Ascending aorta (tissue), 2 donors: Measurements from ENCODE around the gene CD3D. TPM values are rescaled to one million over a fixed set of nuclear protein-coding genes. Genes with fewer than 3 reads are reported as not detected.

Experiments
- DNase-seq, 2 donors: peaks; one replicate each; pipeline ENCODE4 v3.0.0-alpha.2; 2019; ENCODE audit warnings: low spot score in 2 of 2
- H3K27ac ChIP-seq, 2 donors: fragments of 200-600 bp; sonication (generic); one replicate each; pipeline ENCODE4 v1.5.1; 2016 to 2017; ENCODE audit warnings: mild to moderate bottlenecking in 1 of 2
- H3K27me3 ChIP-seq: fragments of 200-600 bp; sonication (generic); one replicate; pipeline ENCODE4 v1.5.1; 2017
- H3K36me3 ChIP-seq, 2 donors: fragments of 200-600 bp; sonication (generic); one replicate each; pipeline ENCODE4 v1.5.1; 2016
- H3K4me1 ChIP-seq, 2 donors: fragments of 200-600 bp; sonication (generic); one replicate each; pipeline ENCODE4 v1.5.1; 2016 to 2017; ENCODE audit warnings: mild to moderate bottlenecking in 1 of 2
- H3K4me3 ChIP-seq, 2 donors: fragments of 200-600 bp; sonication (generic); one replicate each; pipeline ENCODE4 v1.5.1; 2016 to 2017; ENCODE audit warnings: mild to moderate bottlenecking in 1 of 2
- H3K9me3 ChIP-seq, 2 donors: fragments of 200-600 bp; sonication (generic); one replicate each; pipeline ENCODE4 v1.5.1; 2016
- CTCF ChIP-seq, 3 experiments: fragments of 200-600 bp in 2 of 3; fragments of 450-650 bp in 1 of 3; sonication (generic) in 2 of 3; IDR thresholded peaks; one replicate each; pipeline ENCODE4 v1.5.1; 2016 to 2019; ENCODE audit warnings: antibody characterized with exemption in 3 of 3, mild to moderate bottlenecking in 1 of 3, moderate library complexity in 1 of 3
- intact Hi-C: fragments of 100-400 bp; cut with DNase I; formaldehyde crosslinking; loops from one replicate; pipeline ENCODE4 v1.15.1; 2023
- total RNA-seq: library from RNA; depleted of rRNA; stranded (reverse); fragments of >200 nt; gene quantifications from one replicate; pipeline ENCODE4 v1.1.0, GENCODE V29; 2016

The CD3D gene
- total RNA-seq, 1 donor from 2014 or later = not detected

- Histone ChIP-seq H3K4me3 (no peak overlapping the region), H3K36me3 (peaks cover 84 to 86% of the 10 kb centered on the region in 2 donors), H3K27ac (no peak overlapping the region), H3K4me1 (no peaks in the 10 kb centered on the region), H3K9me3 (no peaks in the 10 kb centered on the region), H3K27me3 (no peaks in the 10 kb centered on the region)
- TF ChIP-seq CTCF (IDR thresholded peaks at IDR 0.05) = no peak
- intact Hi-C loops = no loop called here
- DNase-seq = no peak
Measured at GRCh38 chr11:118375978-118376377, 33.5 kb upstream of the CD3D start.

DNA sequence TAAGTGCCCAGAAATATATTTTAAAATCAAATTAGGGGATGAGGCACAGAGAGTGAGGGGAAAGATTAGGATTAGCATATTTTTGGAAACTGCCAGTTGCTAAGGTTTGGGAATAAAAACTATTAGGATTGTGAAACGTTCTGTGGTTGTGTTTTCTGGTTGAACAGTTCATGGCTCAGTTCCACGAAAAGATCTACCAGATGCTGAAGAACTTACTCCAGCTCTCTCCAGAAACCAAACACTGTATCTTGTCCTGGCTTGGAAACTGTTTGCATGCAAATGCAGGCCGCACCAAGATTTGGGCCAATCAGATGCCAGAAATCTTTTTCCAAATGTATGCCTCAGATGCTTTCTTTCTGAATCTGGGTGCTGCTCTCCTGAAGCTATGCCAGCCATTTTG lies 32.2 kb upstream of the CD3D start:
- no peaks in the 10 kb centered on the region for H3K4me1 ChIP-seq
- no peak for TF ChIP-seq CTCF (IDR thresholded peaks at IDR 0.05)
- H3K9me3 ChIP-seq = no peaks in the 10 kb centered on the region
- intact Hi-C loops = no loop called here
- H3K4me3 ChIP-seq = no peak overlapping the region
- DNase-seq = no peak
- H3K27me3 ChIP-seq = no peaks in the 10 kb centered on the region
- H3K36me3 ChIP-seq = peaks cover 86% of the 10 kb centered on the region in 2 donors
- no peak overlapping the region for H3K27ac ChIP-seq

- H3K36me3 ChIP-seq = peaks cover 86% of the 10 kb centered on the region in 2 donors
- TF ChIP-seq CTCF (IDR thresholded peaks at IDR 0.05) = no peak
Measured at GRCh38 chr11:118373871-118374270, 31.4 kb upstream of the CD3D start.

GRCh38 chr11:118373263-118373662 lies 30.8 kb upstream of the CD3D start:
- H3K27ac ChIP-seq = no peak overlapping the region
- H3K4me3 ChIP-seq = no peak overlapping the region
- no peaks in the 10 kb centered on the region for H3K4me1 ChIP-seq
- intact Hi-C loops = no loop called here
- H3K9me3 ChIP-seq = no peaks in the 10 kb centered on the region
- TF ChIP-seq CTCF (IDR thresholded peaks at IDR 0.05) = no peak
- H3K27me3 ChIP-seq = no peaks in the 10 kb centered on the region
- H3K36me3 ChIP-seq = peaks cover 86 to 88% of the 10 kb centered on the region in 2 donors
- DNase-seq = no peak

More at GRCh38 chr11:118373871-118374270, 31.4 kb upstream of the CD3D start:
- Histone ChIP-seq H3K4me3 (no peak overlapping the region), H3K27ac (no peak overlapping the region), H3K4me1 (no peaks in the 10 kb centered on the region), H3K27me3 (no peaks in the 10 kb centered on the region), H3K9me3 (no peaks in the 10 kb centered on the region)
- DNase-seq = no peak
- intact Hi-C loops = no loop called here

DNA sequence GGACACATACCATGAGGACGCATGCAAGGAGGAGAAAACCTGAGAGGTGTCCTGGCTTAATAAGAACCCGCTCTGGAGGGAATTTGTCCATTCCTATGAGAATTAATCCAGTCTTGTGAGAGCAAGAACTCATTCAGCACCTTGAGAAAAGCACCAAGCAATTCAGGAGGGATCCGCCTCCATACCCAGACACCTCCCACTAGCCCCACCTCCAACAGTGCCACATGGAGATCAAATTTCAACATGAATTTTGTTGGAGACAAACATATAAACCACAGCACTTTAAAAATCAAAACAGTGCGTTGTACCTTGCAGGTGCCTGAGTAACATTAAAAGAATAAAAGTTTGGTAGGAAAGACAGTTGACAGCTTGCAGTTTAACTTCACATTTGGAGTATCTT lies 28.3 kb upstream of the CD3D start:
- peaks cover 83 to 88% of the 10 kb centered on the region in 2 donors for H3K36me3 ChIP-seq

More for the DNA sequence above, 28.3 kb upstream of the CD3D start:
- no peaks in the 10 kb centered on the region for H3K4me1 ChIP-seq
- no peak overlapping the region for H3K4me3 ChIP-seq
- no peak for TF ChIP-seq CTCF (IDR thresholded peaks at IDR 0.05)
- no peak overlapping the region for H3K27ac ChIP-seq
- no peaks in the 10 kb centered on the region for H3K27me3 ChIP-seq
- DNase-seq = no peak
- no peaks in the 10 kb centered on the region for H3K9me3 ChIP-seq
- intact Hi-C loops = no loop called here
